ENCODE results near the gene TAS2R41. TPM values are rescaled to one million over a fixed set of nuclear protein-coding genes. Genes with fewer than 3 reads are reported as not detected.

TAS2R41 gene
- total and polyA plus RNA-seq, 2 of the 4 experiments (the other 2 are of a cell fraction): not detected

- no peak for ATAC-seq (ENCODE audit: low read depth)
- no TSS peak for BruUV-seq (replicated peaks)
- TF ChIP-seq MAZ (IDR thresholded peaks at IDR 0.05; ENCODE audit: borderline replicate concordance, low read depth, low read length) (no peak), POLR2A (IDR thresholded peaks at IDR 0.05; ENCODE audit: low read depth, low read length) (no peak), MXI1 (IDR thresholded peaks at IDR 0.05; ENCODE audit: borderline replicate concordance, low read depth, low read length) (no peak), BHLHE40 (IDR thresholded peaks at IDR 0.05; ENCODE audit: low read depth, low read length) (no peak), MAFK (IDR thresholded peaks at IDR 0.05; ENCODE audit: low read depth, low read length) (no peak), CTCF (conservative IDR thresholded peaks at IDR 0.05; ENCODE audit: low read depth, low read length) (no peak), RAD21 (IDR thresholded peaks at IDR 0.05; ENCODE audit: low read length) (no peak), USF2 (IDR thresholded peaks at IDR 0.05; ENCODE audit: low read depth, low read length) (no peak), RFX5 (IDR thresholded peaks at IDR 0.05; ENCODE audit: low read depth, low read length) (no peak), ELK1 (IDR thresholded peaks at IDR 0.05; ENCODE audit: borderline replicate concordance, low read depth, low read length) (no peak), FOS (IDR thresholded peaks at IDR 0.05; ENCODE audit: low read depth, low read length) (no peak), RCOR1 (IDR thresholded peaks at IDR 0.05; ENCODE audit: insufficient replicate concordance, low read length) (no peak), SMC3 (IDR thresholded peaks at IDR 0.05; ENCODE audit: low read depth, low read length) (no peak), CEBPB (IDR thresholded peaks at IDR 0.05; ENCODE audit: low read depth, low read length) (no peak), CHD1 (IDR thresholded peaks at IDR 0.05; ENCODE audit: low read depth, low read length) (no peak)
- H3K4me3 ChIP-seq (ENCODE audit: insufficient read depth, low read depth, low read length): no peak overlapping the region
- CTCF ChIA-PET: interaction anchor here (1.2 kb wide), 1 partner anchor 12 kb away, joined by 4 read pairs; no protein-coding TSS in a partner anchor
- no peak overlapping the region for H3K4me2 ChIP-seq (ENCODE audit: low read depth, low read length)
- no peak overlapping the region for H2AK5ac ChIP-seq (ENCODE audit: low read depth, low read length)
- no CpG with 5 or more reads among the region's 2 CpGs for WGBS, 2 experiments (ENCODE audit: extremely low coverage in 2 of 2, insufficient read length in 1 of 2)
- no peaks in the 10 kb centered on the region for H3K4me1 ChIP-seq (ENCODE audit: control insufficient read depth, insufficient read depth, low read length)
- no peak overlapping the region for H3K18ac ChIP-seq (ENCODE audit: low read depth, low read length)
- no peak overlapping the region for H4K5ac ChIP-seq (ENCODE audit: low read depth, low read length)
- H2AK9ac ChIP-seq (replicated peaks; ENCODE audit: low read depth, low read length, poor library complexity): no peak overlapping the region
- no peak for DNase-seq
- H3K9me3 ChIP-seq (ENCODE audit: control insufficient read depth, insufficient read depth, low read length): no peaks in the 10 kb centered on the region
- H3K9me1 ChIP-seq (ENCODE audit: insufficient read depth, low read length): no peaks in the 10 kb centered on the region
- in situ Hi-C loops (cut with MboI; ENCODE audit: low sequenced_read_pairs): no loop called here
- no peak overlapping the region for H4K8ac ChIP-seq (ENCODE audit: low read depth in 2 of 2, low read length in 2 of 2)
- no peak overlapping the region for H3K14ac ChIP-seq (replicated peaks; ENCODE audit: low read depth, low read length)
- H3K4ac ChIP-seq (ENCODE audit: low read depth, low read length): no peak overlapping the region
- intact Hi-C loops (cut with micrococcal nuclease): no loop called here
- no peak overlapping the region for H4K91ac ChIP-seq (ENCODE audit: insufficient read depth, low read depth, low read length)
- H4K20me1 ChIP-seq (ENCODE audit: insufficient read depth, low read length): no peaks in the 10 kb centered on the region
- peaks cover 4% of the 10 kb centered on the region; the same call in 1 of the 2 replicates for H3K27me3 ChIP-seq (ENCODE audit: control insufficient read depth, insufficient read depth, low read length)
- H3K23ac ChIP-seq (ENCODE audit: low read depth, low read length): no peak overlapping the region
- no peak overlapping the region for H3K27ac ChIP-seq (ENCODE audit: insufficient read depth, low read length)
- H3K36me3 ChIP-seq (ENCODE audit: control insufficient read depth, insufficient read depth, low read length): no peaks in the 10 kb centered on the region
- no peak overlapping the region for H2AFZ ChIP-seq (replicated peaks; ENCODE audit: low read length, poor library complexity)
- no peak overlapping the region for H2BK15ac ChIP-seq (ENCODE audit: low read depth, low read length)
- dilution Hi-C loops (cut with HindIII; ENCODE audit: low sequenced_read_pairs, unreplicated experiment): no loop called here
- H2BK5ac ChIP-seq (ENCODE audit: low read depth, low read length, poor library complexity, severe bottlenecking): no peak overlapping the region
- H3K56ac ChIP-seq (ENCODE audit: extremely low read depth, insufficient read depth, low read length): no peak overlapping the region
- POLR2A ChIA-PET (ENCODE audit: unreplicated experiment): no interaction called here
- H3K79me1 ChIP-seq (ENCODE audit: low read depth in 1 of 2, low read length in 2 of 2): no peaks in the 10 kb centered on the region
- no peak overlapping the region for H2BK120ac ChIP-seq (ENCODE audit: low read depth, low read length)
- H2BK20ac ChIP-seq (ENCODE audit: low read depth, low read length): no peak overlapping the region
- no peak overlapping the region for H3K9ac ChIP-seq (ENCODE audit: low read depth, low read length)
These were observed 28.2 kb downstream of the TAS2R41 start for GRCh38 chr7:143505838-143506237.

Measured in IMR-90 (cell line).